Ascending aorta (tissue), 2 donors: Measurements from ENCODE around the gene RBP3. TPM values are rescaled to one million over a fixed set of nuclear protein-coding genes. Genes with fewer than 3 reads are reported as not detected.

ENCODE experiments used
- DNase-seq, 2 donors: peaks; one replicate each; pipeline ENCODE4 v3.0.0-alpha.2; 2019; ENCODE audit warnings: low spot score in 2 of 2
- H3K27ac ChIP-seq, 2 donors: fragments of 200-600 bp; sonication (generic); one replicate each; pipeline ENCODE4 v1.5.1; 2016 to 2017; ENCODE audit warnings: mild to moderate bottlenecking in 1 of 2
- H3K27me3 ChIP-seq: fragments of 200-600 bp; sonication (generic); one replicate; pipeline ENCODE4 v1.5.1; 2017
- H3K36me3 ChIP-seq, 2 donors: fragments of 200-600 bp; sonication (generic); one replicate each; pipeline ENCODE4 v1.5.1; 2016
- H3K4me1 ChIP-seq, 2 donors: fragments of 200-600 bp; sonication (generic); one replicate each; pipeline ENCODE4 v1.5.1; 2016 to 2017; ENCODE audit warnings: mild to moderate bottlenecking in 1 of 2
- H3K4me3 ChIP-seq, 2 donors: fragments of 200-600 bp; sonication (generic); one replicate each; pipeline ENCODE4 v1.5.1; 2016 to 2017; ENCODE audit warnings: mild to moderate bottlenecking in 1 of 2
- H3K9me3 ChIP-seq, 2 donors: fragments of 200-600 bp; sonication (generic); one replicate each; pipeline ENCODE4 v1.5.1; 2016
- intact Hi-C: fragments of 100-400 bp; cut with DNase I; formaldehyde crosslinking; loops from one replicate; pipeline ENCODE4 v1.15.1; 2023
- total RNA-seq: library from RNA; depleted of rRNA; stranded (reverse); fragments of >200 nt; gene quantifications from one replicate; pipeline ENCODE4 v1.1.0, GENCODE V29; 2016
- TF ChIP-seq, protein P1 (sequence below), 3 experiments: fragments of 200-600 bp in 2 of 3; fragments of 450-650 bp in 1 of 3; sonication (generic) in 2 of 3; IDR thresholded peaks; one replicate each; pipeline ENCODE4 v1.5.1; 2016 to 2019; ENCODE audit warnings: antibody characterized with exemption in 3 of 3, mild to moderate bottlenecking in 1 of 3, moderate library complexity in 1 of 3

The RBP3 gene
- total RNA-seq, 1 donor from 2014 or later: not detected

DNA sequence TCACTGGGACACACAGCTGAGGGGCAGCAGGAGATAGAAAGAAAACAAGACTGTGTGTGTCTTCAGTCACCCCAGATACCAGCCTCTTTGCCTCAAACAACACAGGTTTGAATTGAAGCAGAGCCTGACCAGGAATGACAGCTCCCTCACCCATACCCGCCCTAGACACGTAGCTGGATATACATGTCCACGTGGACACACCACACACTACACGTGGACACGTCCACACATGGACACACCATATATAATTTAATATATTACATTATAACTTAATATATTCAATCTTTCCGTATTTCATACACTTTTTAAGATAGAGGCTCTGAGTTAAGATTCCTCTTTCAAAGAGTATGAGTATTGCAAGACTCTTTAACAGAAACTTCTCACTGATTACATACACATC lies 14.6 kb upstream of the RBP3 start:
- Histone ChIP-seq H3K4me3 (no peak overlapping the region), H3K4me1 (no peaks in the 10 kb centered on the region), H3K36me3 (no peaks in the 10 kb centered on the region), H3K9me3 (no peaks in the 10 kb centered on the region), H3K27me3 (no peaks in the 10 kb centered on the region), H3K27ac (no peak overlapping the region)
- intact Hi-C loops: no loop called here
- TF ChIP-seq, protein P1, sequence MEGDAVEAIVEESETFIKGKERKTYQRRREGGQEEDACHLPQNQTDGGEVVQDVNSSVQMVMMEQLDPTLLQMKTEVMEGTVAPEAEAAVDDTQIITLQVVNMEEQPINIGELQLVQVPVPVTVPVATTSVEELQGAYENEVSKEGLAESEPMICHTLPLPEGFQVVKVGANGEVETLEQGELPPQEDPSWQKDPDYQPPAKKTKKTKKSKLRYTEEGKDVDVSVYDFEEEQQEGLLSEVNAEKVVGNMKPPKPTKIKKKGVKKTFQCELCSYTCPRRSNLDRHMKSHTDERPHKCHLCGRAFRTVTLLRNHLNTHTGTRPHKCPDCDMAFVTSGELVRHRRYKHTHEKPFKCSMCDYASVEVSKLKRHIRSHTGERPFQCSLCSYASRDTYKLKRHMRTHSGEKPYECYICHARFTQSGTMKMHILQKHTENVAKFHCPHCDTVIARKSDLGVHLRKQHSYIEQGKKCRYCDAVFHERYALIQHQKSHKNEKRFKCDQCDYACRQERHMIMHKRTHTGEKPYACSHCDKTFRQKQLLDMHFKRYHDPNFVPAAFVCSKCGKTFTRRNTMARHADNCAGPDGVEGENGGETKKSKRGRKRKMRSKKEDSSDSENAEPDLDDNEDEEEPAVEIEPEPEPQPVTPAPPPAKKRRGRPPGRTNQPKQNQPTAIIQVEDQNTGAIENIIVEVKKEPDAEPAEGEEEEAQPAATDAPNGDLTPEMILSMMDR (IDR thresholded peaks at IDR 0.05): no peak
- DNase-seq: peak in 1 of 2 donors; percentile 39

DNA sequence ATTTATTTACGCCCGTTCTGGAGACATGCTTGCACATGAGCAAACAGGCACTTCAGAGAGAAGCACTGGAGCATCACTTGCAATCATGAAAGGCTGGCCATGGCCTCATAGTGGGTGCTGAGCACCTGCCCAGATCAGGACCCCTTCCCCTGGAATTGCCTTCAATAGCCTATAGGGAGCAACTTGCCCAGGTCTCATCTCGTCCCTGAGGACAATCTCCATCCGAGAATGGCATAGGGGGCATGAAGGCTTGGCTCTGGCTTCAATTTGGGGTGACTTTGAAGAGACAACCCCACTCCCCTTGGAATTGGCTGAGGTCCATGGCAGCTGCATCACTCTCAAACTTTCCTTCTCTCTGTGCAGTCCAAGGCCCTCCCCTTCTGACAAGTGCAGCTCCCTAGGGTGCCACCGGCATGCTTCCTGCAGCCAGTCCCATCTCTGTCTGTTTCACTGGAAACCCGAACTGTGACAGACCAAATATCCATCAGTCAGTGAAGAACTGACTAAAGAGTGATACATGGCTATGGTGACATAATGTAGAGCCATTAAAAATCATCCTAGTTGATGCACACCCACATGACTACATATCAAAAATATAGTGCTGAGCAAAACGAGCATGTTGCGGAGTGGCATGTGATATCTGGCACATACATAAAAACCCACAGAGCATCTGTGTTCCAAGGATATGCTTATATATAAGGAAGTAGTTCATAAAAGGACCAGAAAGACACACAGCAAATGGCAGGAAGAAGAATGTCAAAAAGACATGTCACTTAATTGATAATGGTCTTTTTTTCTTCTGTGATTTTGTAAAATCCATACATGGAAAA lies 13.5 kb upstream of the RBP3 start:
- peak in 1 of 2 donors; percentile 48 for DNase-seq
- TF ChIP-seq, protein P1 (IDR thresholded peaks at IDR 0.05): no peak
- Histone ChIP-seq H3K4me3 (no peak overlapping the region), H3K36me3 (no peaks in the 10 kb centered on the region), H3K4me1 (no peaks in the 10 kb centered on the region), H3K27ac (no peak overlapping the region), H3K9me3 (no peaks in the 10 kb centered on the region), H3K27me3 (no peaks in the 10 kb centered on the region)
- intact Hi-C loops: no loop called here

DNA sequence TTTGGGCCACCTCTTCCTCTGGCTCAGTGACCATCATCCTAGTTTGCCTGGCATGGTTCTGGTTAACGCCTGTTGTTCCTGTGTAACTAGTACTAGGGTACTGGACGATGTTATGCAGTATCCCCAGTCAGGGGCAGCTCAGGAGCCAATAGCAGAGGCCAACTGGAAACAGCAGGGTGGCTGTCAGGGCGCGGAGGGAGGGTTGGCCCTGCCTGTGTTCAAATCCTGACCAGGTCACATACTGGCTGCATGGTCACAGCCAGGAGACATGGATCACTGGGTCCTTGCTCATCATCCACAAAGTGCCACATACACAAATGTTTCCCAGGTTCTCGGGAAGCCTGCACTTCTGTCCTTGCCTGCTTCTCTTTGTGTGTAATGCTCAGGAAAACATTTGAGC lies 12.3 kb upstream of the RBP3 start:
- Histone ChIP-seq H3K27me3 (no peaks in the 10 kb centered on the region), H3K9me3 (no peaks in the 10 kb centered on the region), H3K4me1 (no peaks in the 10 kb centered on the region), H3K27ac (no peak overlapping the region), H3K4me3 (no peak overlapping the region), H3K36me3 (no peaks in the 10 kb centered on the region)
- intact Hi-C loops: no loop called here
- peak in 1 of 2 donors; percentile 22 for DNase-seq
- TF ChIP-seq, protein P1 (IDR thresholded peaks at IDR 0.05): no peak

DNA sequence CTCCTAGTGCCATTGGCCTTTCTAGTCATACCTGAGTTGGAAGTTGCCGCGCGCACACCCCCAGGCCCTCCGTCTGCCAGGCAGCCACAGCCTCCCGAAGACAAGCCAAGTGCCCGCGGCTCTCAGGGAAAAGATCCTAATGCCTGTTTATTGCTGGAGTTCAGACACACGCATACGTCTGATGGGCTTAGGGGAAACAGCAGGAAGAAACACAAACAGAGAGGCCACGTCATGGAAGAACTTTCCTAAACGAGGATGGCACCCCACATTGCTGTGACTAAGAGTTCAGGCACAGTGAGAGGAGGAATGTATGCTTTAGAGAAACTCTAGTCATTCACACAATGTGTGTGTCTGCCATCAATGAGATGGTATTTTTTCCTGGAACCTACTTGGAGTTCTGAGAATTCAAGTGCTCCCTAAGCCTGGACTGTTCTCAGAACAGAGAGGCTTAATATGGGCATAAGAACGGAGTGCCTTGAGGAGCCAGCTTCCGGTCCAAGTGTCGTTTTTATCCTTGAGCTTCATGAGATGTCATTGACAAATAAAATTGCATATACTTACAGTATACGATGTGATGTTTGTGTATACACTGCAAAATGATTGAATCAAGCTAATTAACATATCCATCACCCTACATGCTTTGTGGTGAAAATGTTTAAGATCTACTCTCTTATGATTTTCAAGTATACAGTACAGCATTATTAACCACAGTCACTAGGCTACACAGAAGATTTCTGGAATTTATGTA lies 11.6 kb upstream of the RBP3 start:
- TF ChIP-seq, protein P1 (IDR thresholded peaks at IDR 0.05): no peak
- no peak overlapping the region for H3K4me3 ChIP-seq
- no peaks in the 10 kb centered on the region for H3K36me3 ChIP-seq
- no peak overlapping the region for H3K27ac ChIP-seq
- no peaks in the 10 kb centered on the region for H3K9me3 ChIP-seq
- intact Hi-C loops: no loop called here
- no peaks in the 10 kb centered on the region for H3K27me3 ChIP-seq
- DNase-seq: peak in 1 of 2 donors; percentile 40
- H3K4me1 ChIP-seq: no peaks in the 10 kb centered on the region

DNA sequence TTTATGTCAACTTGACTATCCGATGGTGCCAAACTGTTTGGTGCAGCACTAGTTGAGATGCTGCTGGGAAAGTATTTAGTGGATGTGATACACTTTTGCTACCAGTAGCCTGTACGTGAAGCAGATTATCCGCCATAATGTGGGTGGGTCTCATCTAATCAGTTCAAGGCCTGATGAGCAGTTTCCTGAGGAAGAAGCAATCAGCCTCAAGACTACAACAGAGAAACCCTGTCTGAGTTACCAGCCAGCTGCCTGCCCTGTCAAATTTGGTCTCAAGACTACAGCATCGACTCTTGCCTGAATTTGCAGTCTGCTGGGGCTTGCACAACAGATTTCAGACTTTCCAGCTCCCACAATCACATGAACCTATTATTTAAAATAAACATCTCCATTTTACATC lies 10.9 kb upstream of the RBP3 start:
- Histone ChIP-seq H3K27me3 (no peaks in the 10 kb centered on the region), H3K36me3 (no peaks in the 10 kb centered on the region), H3K4me3 (no peak overlapping the region), H3K9me3 (no peaks in the 10 kb centered on the region), H3K4me1 (no peaks in the 10 kb centered on the region), H3K27ac (no peak overlapping the region)
- DNase-seq: peak in 1 of 2 donors; percentile 4
- intact Hi-C loops: no loop called here
- TF ChIP-seq, protein P1 (IDR thresholded peaks at IDR 0.05): no peak
